Measurements from ENCODE around the gene NHLRC2.

NHLRC2 gene

DNA sequence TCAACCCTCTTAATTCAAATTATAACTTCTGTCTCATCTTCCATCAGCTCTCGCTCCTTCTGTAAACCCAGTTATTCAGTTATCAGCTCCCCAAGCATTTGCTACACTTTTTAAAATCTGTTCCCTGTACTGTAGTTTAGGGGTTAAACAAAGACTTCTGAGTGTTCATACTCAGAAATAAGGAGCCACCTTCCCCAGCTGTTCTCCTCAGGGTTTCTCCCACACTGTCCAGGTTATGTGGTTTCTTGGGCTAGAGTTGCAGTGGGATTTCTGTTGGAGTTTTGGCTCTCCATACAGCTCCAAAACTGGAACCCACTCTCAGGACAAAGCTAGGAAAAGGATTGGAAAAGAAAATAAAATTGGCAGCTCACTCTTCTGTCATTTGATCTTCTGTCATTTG lies 20.8 kb downstream of the NHLRC2 start:
- Mint-ChIP-seq H3K4me1 (peaks cover 12 to 53% of the 10 kb centered on the region in 2 donors), H3K27me3 (no peaks in the 10 kb centered on the region), H3K27ac (no peak overlapping the region), H3K4me3 (no peak overlapping the region), H3K36me3 (peaks cover 12 to 30% of the 10 kb centered on the region in 2 donors), H3K9me3 (no peaks in the 10 kb centered on the region)
- ATAC-seq (replicated peaks) (no peak), DNase-seq (no peak)

DNA sequence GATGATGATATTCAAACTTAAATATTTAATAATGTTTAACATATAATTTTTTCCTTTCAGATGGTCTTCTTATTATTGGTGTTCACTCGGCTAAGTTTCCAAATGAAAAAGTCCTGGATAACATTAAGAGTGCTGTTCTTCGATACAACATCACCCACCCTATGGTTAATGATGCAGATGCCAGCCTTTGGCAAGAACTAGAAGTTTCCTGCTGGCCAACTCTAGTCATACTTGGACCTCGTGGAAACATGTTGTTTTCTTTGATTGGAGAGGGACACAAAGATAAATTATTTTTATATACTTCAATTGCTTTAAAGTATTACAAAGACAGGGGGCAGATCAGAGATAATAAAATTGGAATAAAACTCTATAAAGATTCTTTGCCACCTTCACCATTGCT lies 22.0 kb downstream of the NHLRC2 start:
- Mint-ChIP-seq H3K9me3 (no peaks in the 10 kb centered on the region), H3K27ac (no peak overlapping the region), H3K27me3 (no peaks in the 10 kb centered on the region), H3K4me3 (no peak overlapping the region), H3K4me1 (peaks cover 12 to 53% of the 10 kb centered on the region in 2 donors), H3K36me3 (peaks cover 12 to 30% of the 10 kb centered on the region in 2 donors)
- DNase-seq: no peak
- no peak for ATAC-seq (replicated peaks)

DNA sequence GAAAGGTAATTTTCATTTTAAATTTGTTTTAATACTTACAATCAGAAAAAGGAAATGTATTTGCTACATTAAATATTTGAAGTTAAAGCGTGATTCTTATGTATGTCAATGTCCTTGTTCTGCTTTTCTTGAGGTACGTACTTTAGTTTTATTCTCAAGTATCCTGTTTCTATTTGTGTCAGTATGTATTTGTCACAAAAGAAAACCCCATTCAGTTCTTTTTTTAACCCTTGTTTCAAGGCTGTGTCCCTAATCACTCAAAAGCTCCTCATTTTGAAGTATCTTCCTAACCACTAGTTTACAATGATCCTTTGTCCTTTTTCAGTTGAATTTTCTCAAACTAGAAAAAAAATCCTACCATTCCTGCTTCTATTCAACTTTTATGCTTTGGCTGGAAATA lies 25.2 kb downstream of the NHLRC2 start:
- H3K36me3 Mint-ChIP-seq: peaks cover 15 to 32% of the 10 kb centered on the region in 2 donors
- no peak for DNase-seq
- peak overlapping the region; percentile 44 for H3K27ac Mint-ChIP-seq
- peak overlapping the region; percentile 12 to 54 for H3K4me3 Mint-ChIP-seq
- no peaks in the 10 kb centered on the region for H3K27me3 Mint-ChIP-seq
- peaks cover 7 to 45% of the 10 kb centered on the region in 2 donors for H3K4me1 Mint-ChIP-seq
- H3K9me3 Mint-ChIP-seq: peaks cover 0 to 4% of the 10 kb centered on the region in 2 donors
- ATAC-seq (replicated peaks): peak; percentile 90 to 96

DNA sequence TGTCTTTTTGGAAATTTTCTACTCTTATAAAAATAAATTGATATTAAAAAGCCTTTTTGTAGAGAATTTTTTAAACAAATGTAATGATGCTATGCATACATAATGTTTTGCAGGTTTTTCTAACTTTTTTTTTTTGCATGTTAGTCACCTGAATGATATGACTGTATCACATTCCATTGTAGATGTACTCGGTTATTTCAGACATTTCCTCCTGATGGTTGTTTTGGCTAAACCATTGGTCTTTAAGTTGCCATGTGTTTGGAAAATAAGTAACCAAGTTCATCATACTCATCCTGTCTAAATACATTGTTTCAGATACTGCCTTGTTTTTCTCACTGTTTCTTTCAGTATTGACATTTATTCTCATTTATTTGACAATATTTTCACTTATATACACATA lies 25.8 kb downstream of the NHLRC2 start:
- no peak for DNase-seq
- H3K36me3 Mint-ChIP-seq: peaks cover 15 to 33% of the 10 kb centered on the region in 2 donors
- peaks cover 6 to 40% of the 10 kb centered on the region in 2 donors for H3K4me1 Mint-ChIP-seq
- H3K27me3 Mint-ChIP-seq: no peaks in the 10 kb centered on the region
- H3K9me3 Mint-ChIP-seq: peaks cover 0 to 4% of the 10 kb centered on the region in 2 donors
- H3K4me3 Mint-ChIP-seq: no peak overlapping the region
- no peak overlapping the region for H3K27ac Mint-ChIP-seq
- peak in 1 of 2 donors; percentile 51 for ATAC-seq (replicated peaks)

DNA sequence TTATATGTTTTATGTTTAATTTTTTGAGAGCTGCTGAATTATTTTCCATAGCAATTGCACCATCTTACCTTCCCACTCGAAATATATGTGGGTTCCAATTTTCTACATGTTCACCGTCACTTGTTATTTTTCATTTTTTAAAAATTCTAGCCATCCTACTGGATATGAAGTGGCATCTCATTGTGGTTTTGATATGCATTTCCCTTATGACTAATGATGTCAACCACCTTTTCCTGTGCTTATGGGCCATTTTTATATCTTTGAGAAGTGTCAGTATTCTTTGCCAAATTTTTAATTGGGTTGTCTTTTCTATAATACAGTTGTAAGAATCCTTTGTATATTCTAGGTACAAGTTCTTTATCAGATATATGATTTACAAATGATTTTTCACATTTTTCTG lies 27.8 kb downstream of the NHLRC2 start:
- H3K4me1 Mint-ChIP-seq: peaks cover 6 to 32% of the 10 kb centered on the region in 2 donors
- ATAC-seq (replicated peaks): no peak
- H3K27me3 Mint-ChIP-seq: no peaks in the 10 kb centered on the region
- no peak for DNase-seq
- peaks cover 26 to 45% of the 10 kb centered on the region in 2 donors for H3K36me3 Mint-ChIP-seq
- no peak overlapping the region for H3K27ac Mint-ChIP-seq
- H3K4me3 Mint-ChIP-seq: no peak overlapping the region
- H3K9me3 Mint-ChIP-seq: peaks cover 0 to 4% of the 10 kb centered on the region in 2 donors

DNA sequence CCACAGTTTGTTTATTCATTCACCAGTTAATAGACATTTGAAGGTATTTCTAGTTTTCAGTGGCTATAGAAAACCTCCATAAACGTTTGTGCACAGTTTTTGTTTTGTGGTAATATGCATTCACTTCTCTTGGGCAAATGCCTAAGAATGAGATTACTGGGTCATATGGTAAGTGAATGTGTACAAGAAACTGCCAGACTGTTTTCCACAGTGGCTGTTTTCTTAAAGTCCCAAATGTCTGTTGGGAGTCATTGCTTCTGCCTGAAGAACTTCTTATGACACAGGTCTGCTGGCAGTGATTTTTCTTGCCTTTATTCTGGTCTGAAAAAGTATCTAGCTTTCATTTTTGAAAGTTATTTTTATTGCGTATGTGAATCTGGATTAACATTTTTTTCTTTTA lies 35.5 kb downstream of the NHLRC2 start:
- H3K27me3 Mint-ChIP-seq: no peaks in the 10 kb centered on the region
- no peak for ATAC-seq (replicated peaks)
- H3K36me3 Mint-ChIP-seq: peaks cover 31 to 50% of the 10 kb centered on the region in 2 donors
- H3K9me3 Mint-ChIP-seq: peaks cover 0 to 3% of the 10 kb centered on the region in 2 donors
- H3K27ac Mint-ChIP-seq: no peak overlapping the region
- H3K4me3 Mint-ChIP-seq: no peak overlapping the region
- peaks cover 2 to 12% of the 10 kb centered on the region in 2 donors for H3K4me1 Mint-ChIP-seq
- no peak for DNase-seq

DNA sequence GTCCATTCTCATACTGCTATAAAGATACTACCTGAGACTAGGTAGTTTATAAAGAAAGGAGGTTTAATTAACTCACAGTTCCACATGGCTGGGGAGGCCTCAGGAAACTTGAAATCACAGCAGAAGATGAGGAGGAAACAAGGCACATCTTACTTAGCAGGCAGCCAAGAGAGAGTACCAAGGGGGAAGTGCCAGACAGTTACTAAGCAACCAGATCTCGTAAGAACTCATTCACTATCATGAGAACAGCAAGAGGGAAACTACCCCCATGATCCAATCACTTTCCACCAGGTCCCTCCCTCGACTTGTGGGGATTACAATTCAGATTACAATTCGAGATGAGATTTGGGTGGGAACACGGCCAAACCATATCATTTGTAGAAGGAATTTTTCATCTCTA lies 36.3 kb downstream of the NHLRC2 start:
- peaks cover 32 to 51% of the 10 kb centered on the region in 2 donors for H3K36me3 Mint-ChIP-seq
- no peaks in the 10 kb centered on the region for H3K27me3 Mint-ChIP-seq
- no peak overlapping the region for H3K4me3 Mint-ChIP-seq
- no peak for DNase-seq
- ATAC-seq (replicated peaks): peak in 1 of 2 donors; percentile 36
- peaks cover 2 to 12% of the 10 kb centered on the region in 2 donors for H3K4me1 Mint-ChIP-seq
- H3K27ac Mint-ChIP-seq: no peak overlapping the region
- H3K9me3 Mint-ChIP-seq: peaks cover 0 to 3% of the 10 kb centered on the region in 2 donors

DNA sequence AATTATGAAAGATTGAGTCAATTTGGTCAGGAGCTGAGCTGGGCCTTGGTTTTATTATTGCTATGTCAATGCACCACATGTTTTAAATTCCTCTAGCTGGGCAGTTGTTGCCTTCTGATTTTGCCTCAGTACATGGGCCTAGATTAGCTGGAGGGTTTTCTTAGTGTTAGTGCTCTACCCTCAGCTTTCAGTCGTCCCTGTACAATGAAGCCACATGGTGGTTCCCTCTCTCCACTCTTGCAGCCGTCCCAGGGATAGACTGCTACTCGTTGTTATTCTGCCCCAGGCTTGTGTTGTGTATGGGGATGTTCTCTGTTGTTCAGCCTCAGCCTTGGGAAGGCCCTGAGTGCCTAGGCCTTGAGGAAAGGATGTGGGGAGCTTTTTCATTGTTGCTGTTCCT lies 37.0 kb downstream of the NHLRC2 start:
- H3K4me3 Mint-ChIP-seq: no peak overlapping the region
- no peak for ATAC-seq (replicated peaks)
- peaks cover 0 to 3% of the 10 kb centered on the region in 2 donors for H3K9me3 Mint-ChIP-seq
- no peak for DNase-seq
- no peak overlapping the region for H3K27ac Mint-ChIP-seq
- H3K4me1 Mint-ChIP-seq: peaks cover 2 to 12% of the 10 kb centered on the region in 2 donors
- peaks cover 29 to 44% of the 10 kb centered on the region in 2 donors for H3K36me3 Mint-ChIP-seq
- no peaks in the 10 kb centered on the region for H3K27me3 Mint-ChIP-seq

DNA sequence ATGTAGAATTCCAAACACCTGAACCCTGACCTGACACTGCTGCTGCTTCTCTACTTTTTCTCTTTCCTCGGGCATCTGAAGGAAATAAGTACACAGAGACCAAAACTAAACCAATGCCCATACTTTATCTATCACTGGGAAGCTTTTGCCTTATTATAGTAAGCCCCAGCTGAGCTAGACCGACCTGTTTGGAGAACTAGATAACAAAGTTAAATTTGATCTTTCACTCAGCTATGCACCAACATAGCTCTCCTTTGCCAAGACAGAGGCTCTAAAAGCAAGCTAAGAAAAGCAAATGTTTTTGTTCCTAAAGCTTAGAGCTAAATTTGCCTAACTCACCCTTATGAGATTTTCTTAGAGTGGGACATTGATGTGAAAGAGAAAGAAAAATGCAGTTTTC lies 39.1 kb downstream of the NHLRC2 start:
- H3K27ac Mint-ChIP-seq: no peak overlapping the region
- no peaks in the 10 kb centered on the region for H3K27me3 Mint-ChIP-seq
- ATAC-seq (replicated peaks) (no peak), DNase-seq (no peak)
- no peak overlapping the region for H3K4me3 Mint-ChIP-seq
- peaks cover 0 to 3% of the 10 kb centered on the region in 2 donors for H3K9me3 Mint-ChIP-seq
- H3K4me1 Mint-ChIP-seq: peaks cover 2 to 12% of the 10 kb centered on the region in 2 donors
- peaks cover 25 to 37% of the 10 kb centered on the region in 2 donors for H3K36me3 Mint-ChIP-seq

DNA sequence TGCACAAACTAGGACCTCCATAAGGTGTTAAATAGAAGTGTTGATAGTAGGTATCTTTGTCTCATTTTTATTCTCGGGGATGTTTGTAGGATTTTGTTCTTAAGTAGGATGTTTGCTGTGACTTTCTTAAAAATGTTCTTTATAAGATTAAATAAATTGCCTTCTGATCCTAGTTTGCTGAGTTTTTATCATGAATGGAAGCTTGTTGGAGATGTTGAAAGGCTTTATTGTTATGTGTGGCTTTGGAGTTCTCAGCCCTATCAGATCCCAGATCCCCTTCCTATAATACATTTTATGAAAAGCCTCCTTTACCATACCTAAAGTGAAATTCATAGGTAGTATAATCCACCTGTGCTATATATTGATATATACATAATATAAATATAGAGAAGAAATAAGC lies 40.1 kb downstream of the NHLRC2 start:
- Mint-ChIP-seq H3K9me3 (peaks cover 0 to 3% of the 10 kb centered on the region in 2 donors), H3K36me3 (peaks cover 31 to 44% of the 10 kb centered on the region in 2 donors), H3K27me3 (no peaks in the 10 kb centered on the region), H3K4me3 (no peak overlapping the region), H3K27ac (no peak overlapping the region), H3K4me1 (peaks cover 2 to 12% of the 10 kb centered on the region in 2 donors)
- DNase-seq: no peak
- no peak for ATAC-seq (replicated peaks)

DNA sequence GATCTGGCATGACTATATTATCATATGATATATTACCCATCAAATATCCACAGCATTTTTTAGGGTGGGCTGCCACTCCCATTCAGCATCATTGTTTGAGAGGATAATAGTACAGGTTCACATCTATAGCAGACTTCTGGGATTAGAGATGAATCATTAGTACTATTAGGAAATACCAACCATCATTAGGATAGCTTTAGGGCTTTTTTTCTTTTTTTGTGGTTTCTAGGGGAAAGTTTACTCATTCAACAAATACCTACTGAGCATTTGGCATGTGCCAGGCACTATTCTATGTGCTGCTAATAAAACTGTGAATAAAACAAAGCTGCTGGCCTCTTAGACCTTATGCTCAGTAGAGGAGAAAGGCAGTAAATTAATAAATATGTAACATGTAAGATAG lies 40.6 kb downstream of the NHLRC2 start:
- Mint-ChIP-seq H3K4me1 (peaks cover 2 to 12% of the 10 kb centered on the region in 2 donors), H3K36me3 (peaks cover 31 to 43% of the 10 kb centered on the region in 2 donors), H3K27ac (no peak overlapping the region), H3K9me3 (peaks cover 0 to 1% of the 10 kb centered on the region in 2 donors), H3K4me3 (no peak overlapping the region), H3K27me3 (no peaks in the 10 kb centered on the region)
- no peak for DNase-seq
- no peak for ATAC-seq (replicated peaks)

DNA sequence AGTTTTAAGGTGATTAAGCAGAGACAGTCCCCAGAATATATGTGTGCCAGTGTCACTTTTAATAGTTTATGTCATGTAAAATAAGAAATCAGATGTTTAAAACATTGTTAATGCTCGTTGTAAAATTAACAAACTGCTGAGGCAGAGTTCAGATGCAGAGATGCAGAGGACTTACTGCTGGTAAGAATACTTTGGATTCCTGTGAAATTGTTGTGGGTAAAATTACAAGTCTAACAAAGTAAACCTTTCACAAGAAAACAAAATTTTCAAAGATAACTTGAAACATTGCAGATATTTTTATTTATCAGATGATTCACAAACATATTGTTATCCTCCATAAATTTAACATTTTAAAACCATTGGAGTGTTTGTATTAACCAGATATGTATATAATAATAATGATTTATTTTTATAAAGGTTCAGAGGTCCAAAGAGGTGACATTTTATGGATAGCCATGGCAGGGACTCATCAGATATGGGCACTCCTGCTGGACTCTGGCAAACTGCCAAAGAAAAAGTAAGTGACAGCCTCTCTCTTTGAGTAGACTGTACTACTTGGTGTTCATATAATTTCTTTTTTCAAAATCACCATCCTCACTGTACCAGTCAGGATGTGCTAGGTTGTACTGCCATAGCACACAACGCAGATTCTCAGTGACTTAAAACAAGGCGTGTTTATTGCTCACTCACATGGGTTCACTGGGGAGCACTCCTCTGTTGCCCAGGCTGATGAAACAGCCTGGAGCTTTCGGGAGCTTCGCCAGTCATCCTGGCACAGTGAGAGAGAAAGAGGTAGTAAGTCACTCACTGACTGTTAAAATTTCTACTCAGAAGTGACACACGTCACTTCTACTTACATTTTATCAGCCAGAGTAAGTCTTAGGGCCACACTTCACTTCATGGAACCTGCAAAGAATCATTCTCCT lies 43.5 kb downstream of the NHLRC2 start:
- no peak for DNase-seq
- H3K27ac Mint-ChIP-seq: no peak overlapping the region
- H3K4me1 Mint-ChIP-seq: no peaks in the 10 kb centered on the region
- H3K4me3 Mint-ChIP-seq: no peak overlapping the region
- no peaks in the 10 kb centered on the region for H3K9me3 Mint-ChIP-seq
- H3K27me3 Mint-ChIP-seq: no peaks in the 10 kb centered on the region
- no peak for ATAC-seq (replicated peaks)
- H3K36me3 Mint-ChIP-seq: peaks cover 35 to 40% of the 10 kb centered on the region in 2 donors

DNA sequence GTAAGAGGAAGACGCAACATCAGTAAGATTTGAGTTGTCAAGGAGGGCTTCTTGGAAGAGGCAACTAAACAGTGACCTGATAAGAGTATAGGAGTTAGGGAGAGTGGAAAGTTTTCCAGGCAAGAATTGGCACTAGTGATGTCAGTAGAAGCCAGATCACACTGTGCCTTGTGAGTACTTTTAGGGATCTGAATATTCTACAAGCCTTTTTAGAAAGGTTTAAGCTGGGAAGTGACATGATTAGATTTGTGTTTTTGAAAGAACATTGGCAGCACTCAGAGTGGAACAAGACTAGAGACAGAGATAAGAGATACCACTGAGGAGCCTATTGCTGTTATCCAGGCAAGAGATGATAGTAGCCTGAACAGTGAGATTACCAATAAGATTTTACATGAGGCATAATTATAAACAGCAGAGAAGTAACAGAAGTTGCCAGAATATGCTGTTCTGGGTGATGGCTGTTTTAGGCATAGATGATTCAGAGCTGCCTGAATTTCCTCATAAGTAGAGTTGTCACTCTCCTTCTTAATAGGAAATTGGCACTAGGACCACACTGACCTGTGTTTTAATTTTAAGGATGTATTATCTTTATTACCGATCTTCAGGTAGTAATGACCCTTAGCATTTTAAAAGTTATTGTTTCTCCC lies 45.6 kb downstream of the NHLRC2 start:
- ATAC-seq (replicated peaks) (no peak), DNase-seq (no peak)
- peaks cover 27 to 38% of the 10 kb centered on the region in 2 donors for H3K36me3 Mint-ChIP-seq
- H3K27me3 Mint-ChIP-seq: no peaks in the 10 kb centered on the region
- H3K9me3 Mint-ChIP-seq: no peaks in the 10 kb centered on the region
- no peaks in the 10 kb centered on the region for H3K4me1 Mint-ChIP-seq
- no peak overlapping the region for H3K27ac Mint-ChIP-seq
- H3K4me3 Mint-ChIP-seq: no peak overlapping the region

DNA sequence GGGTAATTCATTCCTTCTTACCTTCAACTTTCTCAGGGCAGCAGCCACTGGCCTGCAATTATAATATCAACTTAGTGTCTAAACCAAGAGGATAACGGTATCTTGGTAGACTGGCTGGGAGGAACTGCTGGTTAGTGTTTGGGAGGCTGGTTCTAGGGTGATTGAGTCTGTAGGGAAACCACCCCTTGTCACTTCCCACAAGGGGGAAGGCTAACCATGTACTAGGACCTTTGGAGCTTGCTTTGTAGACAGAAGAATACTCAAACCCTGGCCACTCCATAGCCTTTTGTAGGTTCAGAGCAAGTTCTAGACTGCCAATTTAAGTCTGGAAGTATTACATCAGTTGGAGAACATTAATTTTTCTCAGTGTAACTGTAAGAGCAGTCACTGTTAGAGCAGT lies 51.3 kb downstream of the NHLRC2 start:
- H3K4me1 Mint-ChIP-seq: peaks cover 0 to 4% of the 10 kb centered on the region in 2 donors
- no peak overlapping the region for H3K27ac Mint-ChIP-seq
- H3K36me3 Mint-ChIP-seq: peaks cover 21 to 33% of the 10 kb centered on the region in 2 donors

More for the DNA sequence above, 51.3 kb downstream of the NHLRC2 start:
- Mint-ChIP-seq H3K9me3 (no peaks in the 10 kb centered on the region), H3K27me3 (no peaks in the 10 kb centered on the region), H3K4me3 (no peak overlapping the region)
- ATAC-seq (replicated peaks) (no peak), DNase-seq (no peak)

All from stimulated activated naive B cell treated with anti-CD40 and anti-IgM and Interleukin-4, amounts not matched to agents 10 μg/mL and 1 μg/mL and 100 μg/mL, for 72 hours (primary cell).